Naive thymus-derived CD4-positive, alpha-beta T cell (primary cell): Measurements from ENCODE around the gene RAD21L1. TPM values are rescaled to one million over a fixed set of nuclear protein-coding genes. Genes with fewer than 3 reads are reported as not detected.
A peak's percentile ranks its signal among the peaks of the same experiment; 100 is the strongest.

Experiments
- ATAC-seq: fragments of 150-1000 bp; cut with Tn5 transposase; 2 replicates; pipeline ENCODE4 v1.10.0; 2021; ENCODE audit warnings: mild to moderate bottlenecking, moderate library complexity
- CTCF ChIA-PET: fragments of 350-600 bp; sonication (Branson Sonifier 250); formaldehyde crosslinking; loops from one replicate; lab custom pipeline; 2021; ENCODE audit warnings: antibody characterized with exemption; lab: Charles Lee
- POLR2A ChIA-PET: fragments of 350-600 bp; sonication (Branson Sonifier 250); formaldehyde crosslinking; loops from one replicate; lab custom pipeline; 2021; ENCODE audit warnings: antibody characterized with exemption, inconsistent platforms; lab: Charles Lee
- DNase-seq, 9 donors: peaks; one replicate each; pipeline versions ENCODE4 v3.0.0 to v3.0.0-alpha.2; 2020 to 2022; ENCODE audit warnings: mixed read lengths in 1 of 9
- H3K27ac ChIP-seq: one replicate; pipeline ENCODE4 v1.7.0; 2013; ENCODE audit warnings: mild to moderate bottlenecking, low read depth, low read length, moderate library complexity
- H3K27me3 ChIP-seq, 2 donors: one replicate each; pipeline ENCODE4 v1.7.0; 2013; ENCODE audit warnings: low read length in 2 of 2, mild to moderate bottlenecking in 2 of 2, moderate library complexity in 2 of 2; ENCODE audit not compliant: control insufficient read depth in 2 of 2, insufficient read depth in 2 of 2
- H3K36me3 ChIP-seq, 3 experiments: 1 replicate in 2 of 3; 2 replicates in 1 of 3; pipeline ENCODE4 v1.7.0; 2013; ENCODE audit warnings: low read length in 3 of 3, mild to moderate bottlenecking in 3 of 3, moderate library complexity in 1 of 3; ENCODE audit not compliant: insufficient read depth in 3 of 3, control insufficient read depth in 2 of 3
- H3K4me1 ChIP-seq, 2 donors: one replicate each; pipeline ENCODE4 v1.7.0; 2013; ENCODE audit warnings: low read length in 2 of 2, mild to moderate bottlenecking in 2 of 2, moderate library complexity in 1 of 2; ENCODE audit not compliant: control insufficient read depth in 2 of 2, insufficient read depth in 2 of 2
- H3K4me3 ChIP-seq: 2 replicates; pipeline ENCODE4 v1.7.0; 2013; ENCODE audit warnings: mild to moderate bottlenecking, low read length
- H3K9me3 ChIP-seq, 3 experiments: 1 replicate in 2 of 3; 2 replicates in 1 of 3; pipeline ENCODE4 v1.7.0; 2013; ENCODE audit warnings: low read length in 3 of 3; ENCODE audit not compliant: control insufficient read depth in 2 of 3
- H3K27ac Mint-ChIP-seq, 9 donors: one replicate each; pipeline ENCODE4 v1.8.0; 2020 to 2022; ENCODE audit warnings: mixed read lengths in 9 of 9, mild to moderate bottlenecking in 8 of 9, moderate library complexity in 5 of 9, inconsistent platforms in 2 of 9
- H3K27me3 Mint-ChIP-seq, 5 donors: one replicate each; pipeline ENCODE4 v1.8.0; 2021 to 2022; ENCODE audit warnings: mixed read lengths in 5 of 5, mild to moderate bottlenecking in 1 of 5
- H3K36me3 Mint-ChIP-seq, 5 donors: one replicate each; pipeline ENCODE4 v1.8.0; 2020 to 2022; ENCODE audit warnings: mixed read lengths in 5 of 5, mild to moderate bottlenecking in 3 of 5, inconsistent platforms in 1 of 5
- H3K4me1 Mint-ChIP-seq, 7 donors: one replicate each; pipeline ENCODE4 v1.8.0; 2020 to 2022; ENCODE audit warnings: mixed read lengths in 7 of 7, mild to moderate bottlenecking in 3 of 7, inconsistent platforms in 1 of 7
- H3K4me3 Mint-ChIP-seq, 10 donors: one replicate each; pipeline ENCODE4 v1.8.0; 2020 to 2022; ENCODE audit warnings: mild to moderate bottlenecking in 10 of 10, mixed read lengths in 10 of 10, moderate library complexity in 6 of 10, inconsistent platforms in 2 of 10
- H3K9me3 Mint-ChIP-seq, 11 donors: one replicate each; pipeline ENCODE4 v1.8.0; 2020 to 2022; ENCODE audit warnings: mixed read lengths in 11 of 11, mild to moderate bottlenecking in 4 of 11, inconsistent platforms in 1 of 11, moderate library complexity in 1 of 11
- intact Hi-C, 2 donors: fragments of 100-400 bp; cut with micrococcal nuclease; formaldehyde crosslinking; loops; one replicate each; pipeline ENCODE4 v1.15.1; 2023
- polyA plus RNA-seq, 2 donors: library from polyadenylated mRNA; unstranded; fragments of 300-500 nt; fragmentation: Illumina TruSeq; gene quantifications; one replicate each; pipeline ENCODE4 v1.2.3, GENCODE V29; 2021
- total RNA-seq, 6 experiments: library from RNA in 5 of 6; stranded (reverse) in 5 of 6; gene quantifications; 1 replicate in 5 of 6; 2 replicates in 1 of 6; pipeline ENCODE4 v1.2.3 and lab custom pipeline; 2021 to 2026

RAD21L1 gene
- total and polyA plus RNA-seq, 7 experiments from 2014 or later: 0.48 to 0.81 (median 0.61) TPM; not detected in 3

DNA sequence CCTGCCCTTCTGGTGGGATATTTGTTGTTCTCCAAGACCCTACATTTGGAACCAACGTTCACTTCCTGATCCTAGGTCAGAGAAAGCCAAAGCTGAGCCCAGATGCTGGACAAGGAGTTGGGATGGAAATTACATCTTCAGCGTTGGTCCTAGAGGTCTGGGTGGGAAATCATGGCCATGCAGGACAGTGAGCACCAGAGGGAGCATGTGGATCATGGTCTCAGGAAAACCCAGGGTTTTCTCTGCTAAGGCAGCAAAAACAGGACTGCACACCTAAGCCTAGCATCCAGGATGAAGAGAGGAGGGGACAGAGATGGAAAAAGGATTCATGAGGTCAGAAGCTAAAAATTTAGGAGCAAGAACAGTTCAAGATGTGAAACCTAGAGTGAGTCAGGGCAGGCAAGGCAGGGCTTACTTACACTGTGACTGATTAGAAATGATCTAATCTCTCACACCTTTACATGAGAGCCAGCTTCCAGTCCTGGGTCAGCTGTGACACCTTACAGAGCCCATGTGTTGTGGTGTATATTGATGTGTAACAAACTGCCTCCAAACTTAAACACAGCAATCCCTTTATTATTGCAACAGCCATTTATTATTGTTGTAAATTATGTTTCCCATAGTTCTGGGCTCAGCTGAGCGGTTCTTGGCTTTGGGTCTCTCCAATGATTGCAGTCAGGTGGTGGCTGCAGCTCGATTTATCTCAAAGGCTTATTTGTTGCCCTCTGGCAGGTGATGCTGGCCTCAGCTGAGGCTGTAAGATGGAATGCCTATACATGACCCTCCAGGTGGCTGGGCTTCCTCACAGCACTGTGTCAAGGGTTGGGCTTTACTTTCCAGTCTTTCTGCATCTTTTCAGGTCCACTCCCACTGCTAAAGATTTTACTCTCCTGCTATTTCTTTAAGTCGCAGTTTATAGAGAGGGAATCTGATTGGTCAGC lies 16.1 kb upstream of the RAD21L1 start:
- ChIA-PET POLR2A (no interaction called here), CTCF (interaction anchor here (0.6 to 2.0 kb wide), 6 partner anchors 16 to 255 kb away, joined by 3 to 6 read pairs (median 3); partner anchors contain the start of gene RAD21L1)
- H3K27ac ChIP-seq: no peak overlapping the region
- peaks cover 0 to 18% (median 0%) of the 10 kb centered on the region in 5 donors for H3K27me3 Mint-ChIP-seq
- H3K9me3 ChIP-seq: no peaks in the 10 kb centered on the region
- intact Hi-C loops: loop anchor here (5.0 to 10.0 kb wide), 4 partner anchors 237 to 665 kb away; partner anchors contain the start of gene CSNK2A1 (in 1 of the 2)
- ATAC-seq (no peak), DNase-seq (no peak)
- H3K27me3 ChIP-seq: no peaks in the 10 kb centered on the region
- H3K4me3 ChIP-seq: no peak overlapping the region
- H3K4me1 Mint-ChIP-seq: peaks cover 1 to 20% (median 9%) of the 10 kb centered on the region in 7 donors
- H3K36me3 Mint-ChIP-seq: no peaks in the 10 kb centered on the region
- peaks cover 0 to 5% of the 10 kb centered on the region in 2 donors for H3K4me1 ChIP-seq
- no peak overlapping the region for H3K4me3 Mint-ChIP-seq
- H3K27ac Mint-ChIP-seq: peak overlapping the region in 1 of 9 donors; percentile 3
- H3K36me3 ChIP-seq: no peaks in the 10 kb centered on the region
- H3K9me3 Mint-ChIP-seq: no peaks in the 10 kb centered on the region

DNA sequence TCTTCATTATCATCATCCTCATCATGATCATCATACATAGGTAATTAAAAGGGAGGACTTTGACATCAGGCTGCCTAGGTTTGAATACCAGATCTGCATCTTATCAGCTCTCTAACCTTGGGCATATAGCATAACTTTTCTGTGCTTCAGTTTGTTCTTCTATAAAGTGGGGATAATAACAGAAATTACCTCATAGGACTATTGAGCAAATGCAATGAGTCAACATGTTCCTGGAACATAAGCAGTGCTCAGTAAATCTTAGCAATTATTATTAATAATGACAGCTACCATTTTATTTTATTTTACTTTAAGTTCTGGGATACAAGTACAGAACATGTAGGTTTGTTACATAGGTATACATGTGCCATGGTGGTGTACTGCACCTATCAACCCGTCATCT lies 15.3 kb upstream of the RAD21L1 start:
- H3K27me3 ChIP-seq: no peaks in the 10 kb centered on the region
- H3K27ac ChIP-seq: no peak overlapping the region
- intact Hi-C loops: loop anchor here (5.0 to 10.0 kb wide), 4 partner anchors 238 to 666 kb away; partner anchors contain the start of gene CSNK2A1 (in 1 of the 2)
- Mint-ChIP-seq H3K4me1 (peaks cover 9 to 28% (median 17%) of the 10 kb centered on the region in 7 donors), H3K36me3 (no peaks in the 10 kb centered on the region), H3K9me3 (no peaks in the 10 kb centered on the region), H3K4me3 (no peak overlapping the region), H3K27ac (no peak overlapping the region), H3K27me3 (peaks cover 0 to 18% (median 0%) of the 10 kb centered on the region in 5 donors)
- H3K4me1 ChIP-seq: peaks cover 5 to 6% of the 10 kb centered on the region in 2 donors
- ChIA-PET POLR2A (no interaction called here), CTCF (interaction anchor here (1.5 to 2.0 kb wide), 2 partner anchors 228 to 395 kb away, joined by 3 to 6 read pairs; no protein-coding TSS in a partner anchor)
- DNase-seq (no peak), ATAC-seq (no peak)
- H3K4me3 ChIP-seq: no peak overlapping the region
- no peaks in the 10 kb centered on the region for H3K36me3 ChIP-seq
- no peaks in the 10 kb centered on the region for H3K9me3 ChIP-seq

DNA sequence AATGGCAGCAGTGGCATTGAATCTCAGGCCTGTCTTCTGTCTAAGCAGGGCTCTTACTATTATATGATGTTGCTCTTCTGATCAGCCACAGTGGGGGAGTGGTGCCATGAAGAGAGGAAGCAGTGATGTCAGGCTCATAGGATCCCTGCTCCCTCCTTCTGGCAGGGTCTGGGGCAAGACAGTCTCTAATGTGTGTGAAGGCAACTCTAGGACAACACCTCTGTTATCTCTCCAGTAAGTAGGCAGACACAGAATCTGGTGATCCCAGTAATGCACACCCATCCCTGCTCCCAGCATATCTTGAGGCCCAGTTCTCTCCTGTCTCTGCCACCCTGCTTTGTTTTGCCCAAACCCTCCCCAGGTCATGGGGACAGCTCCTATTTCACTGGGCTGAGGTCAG lies 13.8 kb upstream of the RAD21L1 start:
- Mint-ChIP-seq H3K4me3 (no peak overlapping the region), H3K36me3 (no peaks in the 10 kb centered on the region), H3K27ac (peak overlapping the region in 1 of 9 donors; percentile 32), H3K27me3 (peaks cover 0 to 18% (median 0%) of the 10 kb centered on the region in 5 donors), H3K9me3 (no peaks in the 10 kb centered on the region), H3K4me1 (peaks cover 21 to 43% (median 32%) of the 10 kb centered on the region in 7 donors)
- ATAC-seq (no peak), DNase-seq (no peak)
- Histone ChIP-seq H3K36me3 (no peaks in the 10 kb centered on the region), H3K27ac (no peak overlapping the region), H3K27me3 (no peaks in the 10 kb centered on the region), H3K9me3 (no peaks in the 10 kb centered on the region), H3K4me1 (peaks cover 5 to 22% of the 10 kb centered on the region in 2 donors), H3K4me3 (no peak overlapping the region)
- CTCF ChIA-PET: interaction anchor here (0.8 to 3.1 kb wide), 5 partner anchors 13 to 396 kb away, joined by 3 to 20 read pairs (median 3); no protein-coding TSS in a partner anchor
- intact Hi-C loops: loop anchor here (2.0 to 10.0 kb wide), 5 partner anchors 27 to 667 kb away; partner anchors contain the start of genes CSNK2A1 (in 1 of the 2) and TMEM74B (in 1 of the 2)
- POLR2A ChIA-PET: interaction anchor here (0.6 kb wide), 1 partner anchor 396 kb away, joined by 3 read pairs; no protein-coding TSS in a partner anchor

DNA sequence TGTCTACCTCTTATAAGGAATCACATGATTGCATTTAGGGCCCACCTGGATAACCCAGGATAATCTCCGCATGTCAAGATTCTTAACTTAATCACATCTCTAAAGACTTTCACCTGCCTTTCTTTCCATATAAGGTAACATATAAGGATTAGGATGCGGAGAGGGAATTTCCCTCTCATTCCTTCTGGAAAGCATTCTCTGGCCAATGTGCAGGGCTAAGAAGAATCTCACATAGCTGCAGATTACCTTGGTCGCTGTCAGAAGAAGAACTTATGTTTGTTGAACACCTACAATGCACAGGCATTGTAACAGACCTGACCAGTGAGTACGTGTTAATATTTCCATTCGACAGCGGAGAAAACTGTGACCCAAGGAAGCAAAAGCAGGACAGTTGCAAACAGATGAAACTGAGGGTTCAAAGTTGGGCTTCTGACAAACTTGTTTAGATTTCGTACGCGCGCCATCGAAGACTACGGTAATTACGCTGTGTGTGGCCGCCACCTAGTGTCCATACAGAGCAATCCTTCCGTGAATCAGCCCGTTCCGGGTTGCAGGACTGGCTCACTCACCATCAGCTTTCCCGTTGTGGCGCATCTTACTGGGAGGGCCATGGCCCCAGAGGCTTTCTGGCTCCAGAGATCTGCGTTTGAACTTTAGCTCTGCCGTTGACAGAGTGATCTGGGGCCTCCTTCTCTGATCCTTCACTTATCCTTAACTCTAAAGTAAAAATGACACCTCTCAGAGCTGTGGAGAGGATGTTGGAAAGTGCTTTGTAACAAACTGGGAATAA lies 13.0 kb upstream of the RAD21L1 start:
- Mint-ChIP-seq H3K4me1 (peaks cover 21 to 51% (median 36%) of the 10 kb centered on the region in 7 donors), H3K27ac (peak overlapping the region in 5 of 9 donors; percentile 0 to 97 (median 37)), H3K36me3 (no peaks in the 10 kb centered on the region), H3K4me3 (peak overlapping the region in 4 of 10 donors; percentile 9 to 41 (median 36)), H3K9me3 (no peaks in the 10 kb centered on the region), H3K27me3 (peaks cover 0 to 16% (median 0%) of the 10 kb centered on the region in 5 donors)
- intact Hi-C loops: loop anchor here (1.0 to 10.0 kb wide), 9 partner anchors 13 to 668 kb away; partner anchors contain the start of genes CSNK2A1 (in 1 of the 2), RAD21L1 (in 1 of the 2) and TMEM74B (in 1 of the 2)
- Histone ChIP-seq H3K27me3 (no peaks in the 10 kb centered on the region), H3K36me3 (no peaks in the 10 kb centered on the region), H3K9me3 (no peaks in the 10 kb centered on the region), H3K4me1 (peaks cover 5 to 27% of the 10 kb centered on the region in 2 donors), H3K27ac (no peak overlapping the region), H3K4me3 (no peak overlapping the region)
- DNase-seq (peak; percentile 40 to 72 (median 60)), ATAC-seq (peak; percentile 94)
- ChIA-PET CTCF (interaction anchor here (0.6 to 3.1 kb wide), 18 partner anchors 12 to 443 kb away, joined by 3 to 20 read pairs (median 4); no protein-coding TSS in a partner anchor), POLR2A (no interaction called here)

DNA sequence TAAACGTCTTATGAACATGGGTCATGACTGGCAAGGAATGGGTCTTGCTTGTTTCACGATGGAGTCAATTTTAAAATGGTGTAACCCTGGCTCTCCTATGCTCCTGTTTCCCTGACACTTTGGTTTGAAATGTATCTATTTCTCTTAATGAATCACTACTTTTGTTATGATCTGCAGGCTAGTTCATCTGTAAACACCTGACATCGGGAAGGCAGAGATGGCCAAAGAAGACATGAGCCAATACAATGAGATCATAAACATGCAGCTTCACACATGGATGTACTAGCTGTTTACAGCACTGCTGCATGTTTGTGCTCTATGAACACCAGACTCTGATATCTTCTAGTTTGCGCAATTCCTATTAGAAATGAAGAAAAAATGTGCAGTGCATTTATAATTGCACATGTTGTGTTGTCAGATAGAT lies 11.0 kb upstream of the RAD21L1 start:
- no peak for ATAC-seq
- H3K4me1 Mint-ChIP-seq: peaks cover 21 to 55% (median 36%) of the 10 kb centered on the region in 7 donors
- no peaks in the 10 kb centered on the region for H3K36me3 ChIP-seq
- CTCF ChIA-PET: interaction anchor here (0.9 kb wide), 1 partner anchor 107 kb away, joined by 3 read pairs; no protein-coding TSS in a partner anchor
- H3K27me3 Mint-ChIP-seq: peaks cover 0 to 16% (median 0%) of the 10 kb centered on the region in 5 donors
- peak overlapping the region in 4 of 10 donors; percentile 28 to 76 (median 72) for H3K4me3 Mint-ChIP-seq
- peaks cover 0 to 3% (median 0%) of the 10 kb centered on the region in 5 donors for H3K36me3 Mint-ChIP-seq
- peak overlapping the region; percentile 56 for H3K27ac ChIP-seq
- H3K27ac Mint-ChIP-seq: peak overlapping the region; percentile 36 to 97 (median 89)
- no peak overlapping the region for H3K4me3 ChIP-seq
- no peaks in the 10 kb centered on the region for H3K9me3 ChIP-seq
- H3K4me1 ChIP-seq: peaks cover 5 to 27% of the 10 kb centered on the region in 2 donors
- POLR2A ChIA-PET: interaction anchor here (0.8 to 1.7 kb wide), 5 partner anchors 11 to 94 kb away, joined by 3 to 6 read pairs (median 4); partner anchors contain the start of gene RAD21L1
- intact Hi-C loops: loop anchor here (1.0 to 10.0 kb wide), 7 partner anchors 10 to 670 kb away; partner anchors contain the start of gene CSNK2A1 (in 1 of the 2)
- DNase-seq: no peak
- no peaks in the 10 kb centered on the region for H3K27me3 ChIP-seq
- peaks cover 0 to 2% (median 0%) of the 10 kb centered on the region in 11 donors for H3K9me3 Mint-ChIP-seq
